Measurements from ENCODE around the gene EPB42.

EPB42 gene

GRCh38 chr15:43185157-43186002, 35.4 kb downstream of the EPB42 start, which contains the start of gene CCNDBP1 (continued):
- TF ChIP-seq ZNF621 (tag by site-specific recombination; IDR thresholded peaks at IDR 0.05) (no peak), OVOL3 (tag by site-specific recombination; IDR thresholded peaks at IDR 0.05) (0 out of 2 replicates have a peak, but pooled peaks have one; percentile 35), ZFP41 (tag by site-specific recombination; IDR thresholded peaks at IDR 0.05; ENCODE audit: borderline replicate concordance) (no peak), ZNF2 (tag by site-specific recombination; IDR thresholded peaks at IDR 0.05) (no peak), ZNF18 (tag by site-specific recombination; IDR thresholded peaks at IDR 0.05) (no peak), ZNF146 (tag by site-specific recombination; IDR thresholded peaks at IDR 0.05) (no peak; the same call in 1 of the 2 replicates), ZNF704 (tag by site-specific recombination; IDR thresholded peaks at IDR 0.05) (no peak), ZNF114 (tag by site-specific recombination; IDR thresholded peaks at IDR 0.05) (no peak), ZNF629 (tag by site-specific recombination; IDR thresholded peaks at IDR 0.05) (peak; percentile 66), SP2 (tag by site-specific recombination; IDR thresholded peaks at IDR 0.05) (peak; percentile 91), ZSCAN4 (tag by site-specific recombination; IDR thresholded peaks at IDR 0.05) (no peak), KLF9 (tag by site-specific recombination; IDR thresholded peaks at IDR 0.05; ENCODE audit: low read depth) (peak; percentile 89), ZNF311 (tag by site-specific recombination; IDR thresholded peaks at IDR 0.05; ENCODE audit: borderline replicate concordance) (no peak)

- POLR2A ChIA-PET, result interaction anchor here (0.6 kb wide), 1 partner anchor 85 kb away, joined by 3 read pairs; no protein-coding TSS in a partner anchor
Measured at GRCh38 chr15:43184407-43185124, 36.3 kb downstream of the EPB42 start.

More at GRCh38 chr15:43184407-43185124, 36.3 kb downstream of the EPB42 start:
- peaks cover 7 to 32% of the 10 kb centered on the region in 2 experiments; a peak in 2 of 3 replicates for H3K36me3 ChIP-seq (ENCODE audit: control insufficient read depth in 2 of 2, insufficient read depth in 1 of 2, low read length in 2 of 2)
- H3K4me3 ChIP-seq (ENCODE audit: low read depth, low read length), result no peak overlapping the region
- H3K27ac ChIP-seq (ENCODE audit: extremely low read depth, low read depth, low read length), result no peak overlapping the region
- CTCF ChIA-PET, result interaction anchor here (0.6 to 1.4 kb wide), 3 partner anchors 41 to 131 kb away, joined by 4 to 9 read pairs (median 4); no protein-coding TSS in a partner anchor
- H3K9me3 ChIP-seq (ENCODE audit: control insufficient read depth, insufficient read depth, low read depth, low read length), result no peaks in the 10 kb centered on the region
- TF ChIP-seq BCL6B (tag by site-specific recombination; IDR thresholded peaks at IDR 0.05) (no peak), ZNF776 (tag by site-specific recombination; IDR thresholded peaks at IDR 0.05; ENCODE audit: borderline replicate concordance) (no peak), WT1 (tag by site-specific recombination; IDR thresholded peaks at IDR 0.05) (no peak), SP7 (tag by site-specific recombination; IDR thresholded peaks at IDR 0.05) (no peak), ZBTB17 (tag by site-specific recombination; IDR thresholded peaks at IDR 0.05) (no peak), MZF1 (tag by site-specific recombination; IDR thresholded peaks at IDR 0.05; ENCODE audit: borderline replicate concordance) (no peak), KLF9 (tag by site-specific recombination; IDR thresholded peaks at IDR 0.05; ENCODE audit: low read depth) (no peak), ZBTB1 (tag by site-specific recombination; IDR thresholded peaks at IDR 0.05) (no peak), ZBTB21 (tag by site-specific recombination; IDR thresholded peaks at IDR 0.05) (no peak), OSR2 (tag by site-specific recombination; IDR thresholded peaks at IDR 0.05) (no peak), ZNF121 (tag by site-specific recombination; IDR thresholded peaks at IDR 0.05) (no peak), ZNF169 (tag by site-specific recombination; IDR thresholded peaks at IDR 0.05) (no peak), ZNF549 (tag by site-specific recombination; IDR thresholded peaks at IDR 0.05) (no peak), ZNF311 (tag by site-specific recombination; IDR thresholded peaks at IDR 0.05; ENCODE audit: borderline replicate concordance) (no peak), ZNF704 (tag by site-specific recombination; IDR thresholded peaks at IDR 0.05) (no peak)
- peaks cover 3% of the 10 kb centered on the region; the same call in 1 of the 2 replicates for H3K4me1 ChIP-seq (ENCODE audit: control insufficient read depth, insufficient read depth, low read length)
